OCI-LY1 (cell line): ENCODE measurements around the gene MGAT4B.

Experiments
- CTCF ChIP-seq: fragments of 200-600 bp; sonication (generic), shearing (Covaris generic); IDR thresholded peaks from 2 replicates; pipeline ENCODE4 v1.5.1; 2017; ENCODE audit warnings: mild to moderate bottlenecking, antibody characterized with exemption, low read length, moderate library complexity, mixed read lengths
- EZH2 ChIP-seq: fragments of 200-600 bp; sonication (generic), shearing (Covaris generic); IDR thresholded peaks from 2 replicates; pipeline ENCODE4 v1.8.0; 2017; ENCODE audit warnings: borderline replicate concordance, mixed run types, mild to moderate bottlenecking, antibody characterized with exemption, low read length, moderate library complexity, mixed read lengths

GRCh38 chr5:179834120-179834519 lies 27.5 kb upstream of the MGAT4B start:
- TF ChIP-seq CTCF (no peak), EZH2 (no peak)
